Gastroesophageal sphincter (tissue), 3 donors: Measurements from ENCODE around the gene DISC1.

Experiments
- EP300 ChIP-seq: sonication (generic); formaldehyde crosslinking; IDR thresholded peaks from one replicate; pipeline ENCODE4 v1.6.1; 2017; ENCODE audit warnings: antibody characterized with exemption, mild to moderate bottlenecking
- POLR2A ChIP-seq, 2 donors: fragments of 450-650 bp; IDR thresholded peaks; one replicate each; pipeline ENCODE4 v1.6.1; 2017; ENCODE audit warnings: antibody characterized with exemption in 2 of 2, mild to moderate bottlenecking in 2 of 2, moderate library complexity in 1 of 2
- POLR2AphosphoS5 ChIP-seq: sonication (generic); formaldehyde crosslinking; IDR thresholded peaks from one replicate; pipeline ENCODE4 v1.6.1; 2017; ENCODE audit warnings: antibody characterized with exemption
- TF ChIP-seq, protein P1 (sequence below), 4 experiments: fragments of 200-600 bp in 2 of 4; fragments of 450-650 bp in 2 of 4; sonication (generic) in 1 of 4; IDR thresholded peaks; one replicate each; pipeline ENCODE4 v1.5.1; 2017 to 2019; ENCODE audit warnings: antibody characterized with exemption in 4 of 4, mild to moderate bottlenecking in 2 of 4, moderate library complexity in 2 of 4

DNA sequence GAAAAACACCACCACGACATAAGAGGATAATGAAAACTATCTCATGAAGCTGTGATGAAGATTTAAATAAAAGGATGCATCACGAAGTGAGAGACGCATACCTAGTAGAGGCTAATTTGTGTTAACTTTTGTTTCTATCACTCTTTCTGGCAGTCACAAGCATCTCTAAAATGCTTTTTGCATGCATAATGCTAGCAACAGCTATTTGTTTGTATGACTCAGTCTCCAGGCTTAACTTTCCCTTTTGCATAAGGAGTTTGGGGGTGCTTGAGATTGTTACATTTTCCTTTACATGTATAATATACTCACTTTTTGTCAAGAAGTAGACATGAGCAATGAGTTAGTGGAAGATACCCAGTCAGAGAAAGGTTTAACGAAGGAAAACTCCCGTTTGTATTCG lies 385.4 kb downstream of the DISC1 start:
- TF ChIP-seq POLR2AphosphoS5 (no peak), POLR2A (IDR thresholded peaks at IDR 0.05) (no peak), EP300 (no peak)
- TF ChIP-seq, protein P1, sequence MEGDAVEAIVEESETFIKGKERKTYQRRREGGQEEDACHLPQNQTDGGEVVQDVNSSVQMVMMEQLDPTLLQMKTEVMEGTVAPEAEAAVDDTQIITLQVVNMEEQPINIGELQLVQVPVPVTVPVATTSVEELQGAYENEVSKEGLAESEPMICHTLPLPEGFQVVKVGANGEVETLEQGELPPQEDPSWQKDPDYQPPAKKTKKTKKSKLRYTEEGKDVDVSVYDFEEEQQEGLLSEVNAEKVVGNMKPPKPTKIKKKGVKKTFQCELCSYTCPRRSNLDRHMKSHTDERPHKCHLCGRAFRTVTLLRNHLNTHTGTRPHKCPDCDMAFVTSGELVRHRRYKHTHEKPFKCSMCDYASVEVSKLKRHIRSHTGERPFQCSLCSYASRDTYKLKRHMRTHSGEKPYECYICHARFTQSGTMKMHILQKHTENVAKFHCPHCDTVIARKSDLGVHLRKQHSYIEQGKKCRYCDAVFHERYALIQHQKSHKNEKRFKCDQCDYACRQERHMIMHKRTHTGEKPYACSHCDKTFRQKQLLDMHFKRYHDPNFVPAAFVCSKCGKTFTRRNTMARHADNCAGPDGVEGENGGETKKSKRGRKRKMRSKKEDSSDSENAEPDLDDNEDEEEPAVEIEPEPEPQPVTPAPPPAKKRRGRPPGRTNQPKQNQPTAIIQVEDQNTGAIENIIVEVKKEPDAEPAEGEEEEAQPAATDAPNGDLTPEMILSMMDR (IDR thresholded peaks at IDR 0.05): no peak
